GM21423 (cell line): ENCODE data around the gene INO80.
A peak's percentile ranks its signal among the peaks of the same experiment; 100 is the strongest.

Experiments
- ATAC-seq: cut with Tn5 transposase; IDR thresholded peaks from one replicate; pipeline ENCODE4 v1.9.1; 2021; ENCODE audit warnings: mild to moderate bottlenecking, moderate library complexity; ENCODE audit not compliant: unreplicated experiment

Gene INO80

GRCh38 chr15:40949756-40950207, 166.3 kb downstream of the INO80 start:
- ATAC-seq = no peak

- ATAC-seq = no peak
These were observed 167.2 kb downstream of the INO80 start for GRCh38 chr15:40948706-40949473.

GRCh38 chr15:40944510-40945296, 171.4 kb downstream of the INO80 start:
- no peak for ATAC-seq

GRCh38 chr15:40943764-40944365, 172.2 kb downstream of the INO80 start:
- ATAC-seq = no peak

- ATAC-seq = no peak
These were observed 173.2 kb downstream of the INO80 start for GRCh38 chr15:40942878-40943277.

DNA sequence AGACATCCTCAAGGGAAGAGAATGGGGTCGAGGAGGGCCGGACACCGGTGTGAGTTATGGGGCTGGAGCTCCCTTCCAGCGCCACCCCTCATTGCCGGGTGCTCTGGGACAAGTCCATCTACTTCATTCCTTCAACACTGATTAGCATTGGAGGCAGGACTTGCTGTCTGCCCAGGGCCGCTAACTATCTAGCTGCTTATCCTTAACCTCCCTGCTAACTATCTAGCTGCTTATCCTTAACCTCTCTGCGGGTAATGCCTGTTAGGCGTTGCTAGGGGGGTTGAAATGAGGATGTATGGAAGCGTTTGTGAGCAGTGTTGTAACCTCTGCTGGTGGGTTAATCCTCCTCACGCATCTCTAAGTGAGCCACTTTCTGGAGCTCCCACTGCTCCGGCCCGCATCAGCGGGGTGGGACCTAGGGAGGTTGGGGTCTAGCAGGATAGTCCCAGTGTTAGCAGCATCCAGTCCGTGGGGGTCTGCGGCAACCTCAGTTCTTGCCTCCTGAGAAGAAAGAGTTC, 173.7 kb downstream of the INO80 start:
- ATAC-seq = no peak

DNA sequence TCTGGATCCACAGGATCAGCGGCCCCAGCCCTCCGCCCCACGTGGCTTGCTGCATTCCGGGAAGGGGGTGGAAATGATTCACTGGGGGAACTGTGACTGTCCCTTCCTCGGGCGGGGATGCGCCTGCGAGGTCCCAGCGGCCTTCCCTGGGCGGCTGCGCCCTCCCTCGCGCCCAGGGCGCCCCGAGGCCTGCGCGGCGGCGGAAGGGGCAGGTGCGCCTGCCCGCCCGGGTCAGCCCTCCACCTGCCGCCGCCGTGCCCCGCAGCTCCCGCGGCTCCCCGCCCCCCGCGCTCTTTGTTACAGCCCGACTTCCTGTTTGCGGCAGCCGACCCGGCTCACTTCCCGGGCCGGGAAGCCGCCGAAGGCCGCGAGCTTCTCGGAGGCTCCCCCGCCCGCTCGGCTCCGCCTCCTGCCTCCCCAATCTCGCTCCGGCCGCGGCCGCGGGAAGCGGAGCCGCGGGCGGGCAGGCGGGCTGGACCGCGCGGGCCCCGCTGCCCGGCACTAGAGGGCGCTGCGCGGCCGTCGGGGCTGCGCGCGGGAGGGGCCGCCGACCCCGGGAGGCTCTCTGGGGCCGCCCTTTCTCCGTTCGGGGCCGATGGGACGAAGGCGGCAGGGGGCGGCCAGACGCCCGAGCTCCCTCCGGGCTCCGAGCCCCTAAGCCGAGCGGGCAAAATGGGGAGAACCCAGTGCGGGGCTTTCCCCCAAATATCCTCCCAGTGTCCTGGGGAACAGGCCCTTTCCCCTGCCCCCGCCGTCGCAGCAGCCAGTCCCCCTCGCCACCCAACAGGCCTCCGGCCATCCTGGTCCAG, 174.3 kb downstream of the INO80 start:
- ATAC-seq = peak; percentile 61

DNA sequence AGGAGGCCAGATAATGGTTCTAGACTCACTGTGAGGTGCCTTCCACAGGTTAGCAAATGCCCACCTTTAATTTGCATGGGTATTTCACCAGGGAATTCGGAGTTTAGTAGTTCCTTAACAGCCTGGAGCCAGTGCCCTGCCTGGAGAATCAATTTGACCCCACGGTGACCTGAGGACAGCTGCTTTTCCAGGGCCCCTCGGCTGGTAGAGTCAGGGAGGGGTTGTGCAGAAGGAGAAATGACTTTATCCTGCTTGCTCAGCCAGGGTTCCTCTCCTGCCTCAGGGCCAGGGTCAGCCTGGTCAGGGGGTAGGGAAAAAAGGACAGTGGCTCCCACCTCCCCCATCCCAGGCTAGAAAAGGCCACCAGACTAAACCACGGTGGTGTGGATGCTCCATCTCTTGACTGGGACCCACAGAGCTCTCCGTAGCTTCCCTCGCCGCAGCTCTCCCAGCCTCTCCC, 175.0 kb downstream of the INO80 start:
- no peak for ATAC-seq

- ATAC-seq = no peak
These were observed 175.7 kb downstream of the INO80 start for GRCh38 chr15:40940296-40940801.

DNA sequence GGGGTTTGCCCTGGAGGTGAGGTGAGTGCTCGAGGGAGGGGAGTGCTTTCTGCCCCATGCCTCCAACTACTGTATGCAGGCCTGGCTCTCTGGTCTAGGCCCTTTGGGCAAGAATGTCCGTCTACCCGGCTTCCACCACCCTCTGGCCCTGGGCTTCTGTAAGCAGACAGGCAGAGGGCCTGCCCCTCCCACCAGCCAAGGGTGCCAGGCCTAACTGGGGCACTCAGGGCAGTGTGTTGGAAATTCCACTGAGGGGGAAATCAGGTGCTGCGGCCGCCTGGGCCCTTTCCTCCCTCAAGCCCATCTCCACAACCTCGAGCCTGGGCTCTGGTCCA, 177.6 kb downstream of the INO80 start:
- ATAC-seq = no peak

GRCh38 chr15:40937762-40938535, 178.1 kb downstream of the INO80 start:
- ATAC-seq = no peak

DNA sequence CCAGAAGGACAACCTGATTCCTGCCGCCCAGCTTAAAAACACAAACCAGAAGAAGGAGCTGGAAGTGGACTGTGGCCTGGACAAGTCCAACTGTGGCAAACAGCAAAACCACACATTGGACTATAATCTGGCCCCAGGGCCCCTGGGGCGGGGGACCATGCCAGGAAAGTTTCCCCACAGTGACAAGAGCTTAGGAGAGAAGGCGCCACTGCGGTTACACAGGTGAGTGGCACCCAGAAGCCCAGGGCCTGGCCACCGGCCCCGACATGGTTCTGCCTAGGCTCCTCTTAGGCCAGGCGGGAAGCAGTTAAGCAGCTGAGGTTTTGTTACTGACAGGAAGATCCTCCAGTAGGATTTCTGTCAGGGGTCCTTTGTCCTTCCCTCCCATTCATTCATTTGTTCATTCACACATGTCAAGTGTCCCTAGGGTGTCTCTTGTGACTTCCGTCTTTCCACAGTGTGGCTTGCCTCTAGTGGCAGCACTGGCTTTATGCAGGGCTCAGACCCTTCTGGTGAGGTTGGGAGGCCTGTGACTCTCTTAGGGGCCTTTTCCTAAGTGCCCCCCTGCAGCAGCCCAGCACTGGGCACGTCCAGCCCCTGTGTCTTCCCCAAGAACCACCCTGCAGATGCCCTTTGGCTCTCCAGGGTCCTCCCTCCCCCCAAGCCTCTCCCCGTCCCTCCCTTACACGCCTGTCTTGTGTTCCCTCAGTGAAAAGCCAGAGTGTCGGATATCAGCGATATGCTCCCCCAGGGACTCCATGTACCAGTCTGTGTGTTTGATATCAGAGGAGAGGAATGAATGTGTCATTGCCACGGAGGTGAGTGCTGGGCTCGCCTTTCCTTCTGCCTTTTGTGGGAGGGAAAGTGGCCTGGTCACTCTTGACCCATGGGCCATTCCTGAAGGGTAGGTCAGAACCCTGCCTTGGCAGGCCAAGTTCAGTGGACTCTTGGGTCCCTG, 179.1 kb downstream of the INO80 start:
- ATAC-seq = no peak

DNA sequence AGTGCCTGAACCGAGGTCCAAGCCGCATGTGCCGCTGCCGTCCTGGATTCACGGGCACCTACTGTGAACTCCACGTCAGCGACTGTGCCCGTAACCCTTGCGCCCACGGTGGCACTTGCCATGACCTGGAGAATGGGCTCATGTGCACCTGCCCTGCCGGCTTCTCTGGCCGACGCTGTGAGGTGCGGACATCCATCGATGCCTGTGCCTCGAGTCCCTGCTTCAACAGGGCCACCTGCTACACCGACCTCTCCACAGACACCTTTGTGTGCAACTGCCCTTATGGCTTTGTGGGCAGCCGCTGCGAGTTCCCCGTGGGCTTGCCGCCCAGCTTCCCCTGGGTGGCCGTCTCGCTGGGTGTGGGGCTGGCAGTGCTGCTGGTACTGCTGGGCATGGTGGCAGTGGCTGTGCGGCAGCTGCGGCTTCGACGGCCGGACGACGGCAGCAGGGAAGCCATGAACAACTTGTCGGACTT, 179.8 kb downstream of the INO80 start:
- no peak for ATAC-seq

DNA sequence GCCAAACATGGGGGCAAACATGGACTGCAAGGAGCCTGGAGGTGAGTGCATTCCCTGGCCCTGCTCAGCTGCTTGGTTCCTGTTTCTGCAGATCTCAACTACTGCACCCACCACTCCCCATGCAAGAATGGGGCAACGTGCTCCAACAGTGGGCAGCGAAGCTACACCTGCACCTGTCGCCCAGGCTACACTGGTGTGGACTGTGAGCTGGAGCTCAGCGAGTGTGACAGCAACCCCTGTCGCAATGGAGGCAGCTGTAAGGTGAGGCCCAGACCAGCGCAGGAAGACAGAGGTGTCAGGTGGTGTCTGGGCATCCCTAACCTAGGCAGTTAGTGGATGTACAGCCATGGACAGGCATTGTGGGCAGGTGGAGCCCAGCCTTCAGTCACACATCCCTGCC, 181.6 kb downstream of the INO80 start:
- no peak for ATAC-seq

DNA sequence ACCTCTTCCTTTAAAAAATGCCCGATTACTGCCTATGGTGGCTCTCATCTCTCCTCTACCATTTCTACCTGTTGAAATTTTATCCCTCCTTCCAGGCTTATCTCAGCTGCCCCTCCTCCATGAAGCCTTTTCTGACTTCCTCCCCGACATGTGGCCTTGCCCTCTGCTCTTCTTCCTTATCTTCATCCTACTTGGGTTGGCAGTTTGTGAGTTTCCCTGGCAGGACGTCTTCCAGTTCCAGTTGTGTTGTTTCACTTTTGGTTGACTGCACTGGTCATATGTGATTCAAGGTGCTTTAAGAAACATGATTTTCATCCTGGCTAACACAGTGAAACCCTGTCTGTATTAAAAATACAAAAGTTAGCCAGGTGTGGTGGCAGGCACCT, 182.6 kb downstream of the INO80 start:
- ATAC-seq = no peak

- no peak for ATAC-seq
These were observed 183.2 kb downstream of the INO80 start for GRCh38 chr15:40932649-40933516.

DNA sequence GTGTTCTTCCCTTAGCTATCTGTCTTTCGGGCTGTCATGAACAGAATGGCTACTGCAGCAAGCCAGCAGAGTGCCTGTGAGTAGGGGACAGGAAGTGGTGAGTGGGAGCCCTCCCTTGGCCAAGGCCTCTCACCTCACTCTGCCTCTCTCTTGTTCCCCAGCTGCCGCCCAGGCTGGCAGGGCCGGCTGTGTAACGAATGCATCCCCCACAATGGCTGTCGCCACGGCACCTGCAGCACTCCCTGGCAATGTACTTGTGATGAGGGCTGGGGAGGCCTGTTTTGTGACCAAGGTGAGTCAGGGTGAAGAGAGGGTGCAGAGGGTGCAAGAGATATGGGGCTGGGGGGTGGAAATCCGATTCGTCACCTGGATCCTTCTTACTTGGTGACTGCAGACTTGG, 183.9 kb downstream of the INO80 start:
- no peak for ATAC-seq
